Activated effector memory CD4-positive, alpha-beta T cell treated with anti-CD3 and anti-CD28 coated beads, Interleukin-2, amount 50 U/mL, for 16 hours (primary cell): ENCODE data around the gene TSPAN15.

ENCODE experiments used
- DNase-seq: peaks from one replicate; pipeline ENCODE4 v3.0.0-alpha.2; 2020

TSPAN15 gene

GRCh38 chr10:69467928-69468750, 16.9 kb downstream of the TSPAN15 start:
- DNase-seq = no peak

- DNase-seq = no peak
Observed at GRCh38 chr10:69468751-69469089, 17.5 kb downstream of the TSPAN15 start.

- no peak for DNase-seq
Observed at GRCh38 chr10:69469976-69470375, 18.7 kb downstream of the TSPAN15 start.

- DNase-seq = no peak
Observed at GRCh38 chr10:69470463-69471384, 19.5 kb downstream of the TSPAN15 start.

- no peak for DNase-seq
Observed at GRCh38 chr10:69472142-69472541, 20.9 kb downstream of the TSPAN15 start.

- DNase-seq = no peak
Observed at GRCh38 chr10:69472544-69472943, 21.3 kb downstream of the TSPAN15 start.

GRCh38 chr10:69473304-69473990, 22.2 kb downstream of the TSPAN15 start:
- no peak for DNase-seq

- DNase-seq = no peak
Observed at GRCh38 chr10:69474742-69475432, 23.6 kb downstream of the TSPAN15 start.

GRCh38 chr10:69475433-69475830, 24.2 kb downstream of the TSPAN15 start:
- no peak for DNase-seq

- DNase-seq = no peak
Observed at GRCh38 chr10:69477968-69478597, 26.8 kb downstream of the TSPAN15 start.

- DNase-seq = no peak
Observed at GRCh38 chr10:69479240-69480067, 28.2 kb downstream of the TSPAN15 start.

- DNase-seq = no peak
Observed at GRCh38 chr10:69480068-69480412, 28.8 kb downstream of the TSPAN15 start.

- no peak for DNase-seq
Observed at GRCh38 chr10:69481305-69481704, 30.0 kb downstream of the TSPAN15 start.

GRCh38 chr10:69481811-69482524, 30.7 kb downstream of the TSPAN15 start:
- DNase-seq = no peak

- no peak for DNase-seq
Observed at GRCh38 chr10:69483963-69484362, 32.7 kb downstream of the TSPAN15 start.

- no peak for DNase-seq
Observed at GRCh38 chr10:69484736-69485135, 33.5 kb downstream of the TSPAN15 start.

- DNase-seq = no peak
Observed at GRCh38 chr10:69486922-69487730, 35.9 kb downstream of the TSPAN15 start.

GRCh38 chr10:69488149-69488844, 37.0 kb downstream of the TSPAN15 start:
- DNase-seq = peak; percentile 2

GRCh38 chr10:69488856-69489255, 37.6 kb downstream of the TSPAN15 start:
- peak; percentile 4 for DNase-seq
